Spleen (tissue), 7 donors: Measurements from ENCODE around the gene CLCF1.

ENCODE experiments used
- CTCF ChIP-seq, 11 experiments: fragments of 200-600 bp in 7 of 11; fragments of 450-650 bp in 4 of 11; sonication (generic) in 4 of 11; IDR thresholded peaks in 8 of 11; conservative IDR thresholded peaks in 3 of 11; 1 replicate in 7 of 11; 2 replicates in 4 of 11; pipeline versions ENCODE4 v1.4.0 to v1.8.0; 2016 to 2021; ENCODE audit warnings: antibody characterized with exemption in 11 of 11, inconsistent platforms in 4 of 11, mild to moderate bottlenecking in 1 of 11
- POLR2A ChIP-seq, 3 donors: fragments of 450-650 bp; IDR thresholded peaks; one replicate each; pipeline ENCODE4 v1.5.1; 2017; ENCODE audit warnings: antibody characterized with exemption in 3 of 3, mild to moderate bottlenecking in 1 of 3
- donor health status: DM: no; HTN: no; CAD: no; lungs with moderate emphysema.
- donor health status: DM: no; HTN: no; CAD: no.
- donor health status: DM: no; HTN: no; CAD: no.

GRCh38 chr11:67419325-67420049 lies 46.1 kb upstream of the CLCF1 start:
- TF ChIP-seq POLR2A (IDR thresholded peaks at IDR 0.05) (no peak), CTCF (IDR thresholded peaks at IDR 0.05 in 8 of 11, conservative IDR thresholded peaks at IDR 0.05 in 3 of 11) (peak in 2 of 11 experiments; percentile 5 to 20)
